HG03039 (cell line): Measurements from ENCODE around the gene MADD.

Experiments
- ATAC-seq: cut with Tn5 transposase; IDR thresholded peaks from one replicate; pipeline ENCODE4 v1.9.1; 2021; ENCODE audit warnings: mild to moderate bottlenecking, moderate library complexity; ENCODE audit not compliant: unreplicated experiment

Gene MADD

GRCh38 chr11:47249378-47249715 lies 20.6 kb upstream of the MADD start:
- ATAC-seq: no peak

DNA sequence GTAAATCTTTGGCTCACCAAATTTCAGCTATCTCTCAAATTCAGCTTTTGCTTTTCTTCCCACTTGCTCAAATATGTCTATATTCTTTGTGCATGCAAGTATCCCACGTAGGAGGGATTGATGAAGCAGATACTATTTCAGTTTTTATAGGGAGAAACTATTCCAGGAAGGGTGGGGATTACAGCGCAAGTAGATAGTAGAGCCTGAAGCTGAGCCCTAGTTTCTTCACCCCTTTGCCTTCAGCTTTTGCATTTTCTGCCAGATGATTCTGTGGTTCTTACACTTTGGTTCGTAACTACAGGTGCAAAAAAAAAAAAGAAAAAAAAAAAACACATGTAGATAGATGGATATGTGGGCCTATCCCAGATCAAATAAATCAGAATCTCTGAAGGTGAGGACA lies 18.2 kb upstream of the MADD start:
- ATAC-seq: no peak

- ATAC-seq: no peak
Measured at GRCh38 chr11:47253660-47254059, 16.3 kb upstream of the MADD start.

DNA sequence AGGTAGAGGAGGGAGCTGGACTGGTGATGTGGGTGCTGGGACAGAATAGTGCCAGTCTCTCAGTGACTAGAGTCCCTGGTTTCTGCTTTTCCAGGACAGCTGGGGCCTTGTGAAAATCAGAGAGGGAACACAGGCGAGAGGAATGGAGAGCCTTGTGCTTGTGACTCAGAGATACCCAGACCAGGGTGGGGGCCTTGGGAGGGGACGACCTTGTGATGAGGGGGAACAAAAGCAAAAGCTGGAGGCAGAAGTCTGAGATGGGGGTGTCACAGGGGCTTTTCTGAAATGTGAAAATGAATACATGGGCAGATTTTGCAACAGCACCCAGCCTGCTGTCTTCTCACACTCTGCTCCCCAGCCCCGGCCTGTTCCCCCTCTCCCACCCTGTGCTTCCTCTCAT lies 15.5 kb upstream of the MADD start:
- ATAC-seq: no peak

DNA sequence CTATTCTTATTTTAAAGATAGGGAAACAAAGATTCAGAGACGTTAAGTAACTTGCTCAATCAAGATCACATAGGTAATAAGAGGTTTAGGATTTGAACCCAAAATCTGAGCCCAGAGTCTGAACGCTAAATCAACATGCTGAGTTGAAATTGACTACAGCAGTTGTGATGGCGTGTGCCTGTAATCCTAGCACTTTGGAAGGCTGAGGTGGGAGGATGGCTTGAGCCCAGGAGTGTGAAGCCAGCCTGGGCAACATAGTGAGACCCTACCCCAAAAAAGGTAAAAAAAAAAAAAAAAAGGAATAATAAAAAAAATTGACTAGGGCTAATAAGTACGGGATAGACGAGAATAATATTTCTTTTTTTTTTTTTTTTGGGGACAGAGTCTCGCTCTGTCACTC lies 13.6 kb upstream of the MADD start:
- no peak for ATAC-seq

DNA sequence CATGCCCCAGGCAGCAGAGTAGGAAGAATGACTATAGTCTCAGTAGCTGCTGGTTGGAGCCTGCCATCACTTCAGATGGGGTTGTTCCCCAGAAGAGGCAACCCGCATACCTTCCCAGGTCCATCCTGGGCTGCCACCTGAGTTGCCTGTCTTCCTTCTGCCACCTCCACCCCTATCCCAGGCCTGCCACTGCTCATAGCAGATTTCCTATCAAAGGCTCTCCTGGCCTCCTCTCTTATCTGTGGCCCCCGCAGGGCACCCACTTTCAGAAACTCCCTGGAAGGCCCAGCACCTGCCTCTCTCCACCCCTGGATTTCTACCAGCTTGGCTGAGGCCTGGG lies 12.8 kb upstream of the MADD start:
- ATAC-seq: no peak

DNA sequence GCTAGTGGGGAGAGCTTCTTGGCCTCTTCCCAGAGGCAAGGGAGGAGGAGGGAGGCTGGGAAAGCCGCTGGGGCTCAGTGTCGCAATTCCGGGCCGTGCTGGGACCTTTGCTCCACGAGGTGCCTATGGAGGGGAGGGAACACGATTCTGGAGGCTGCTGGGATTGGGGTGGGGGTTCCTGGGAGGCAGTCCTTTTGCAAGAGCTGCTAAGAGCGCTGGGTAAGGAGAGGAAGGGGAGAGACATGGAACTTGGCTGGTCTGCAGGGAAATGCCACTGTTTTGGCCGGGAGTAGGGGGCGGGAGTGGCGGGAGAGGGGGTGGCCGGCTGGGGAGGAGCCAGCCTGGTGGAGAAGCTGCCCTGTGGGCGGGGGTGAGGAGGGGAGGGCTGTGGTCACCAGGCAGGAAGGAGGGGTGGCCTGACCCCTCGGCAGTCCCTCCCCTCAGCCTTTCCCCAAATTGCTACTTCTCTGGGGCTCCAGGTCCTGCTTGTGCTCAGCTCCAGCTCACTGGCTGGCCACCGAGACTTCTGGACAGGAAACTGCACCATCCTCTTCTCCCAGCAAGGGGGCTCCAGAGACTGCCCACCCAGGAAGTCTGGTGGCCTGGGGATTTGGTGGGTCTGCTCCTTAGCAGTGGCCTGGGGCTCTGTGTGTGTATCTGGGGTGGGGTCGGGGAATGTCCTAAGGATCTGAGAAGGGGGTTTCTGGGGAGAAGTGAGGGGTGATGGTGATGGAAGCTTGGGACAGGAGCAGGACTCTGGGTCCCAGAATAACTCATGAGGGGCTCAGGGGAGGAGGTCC lies 12.2 kb upstream of the MADD start, which contains the start of gene NR1H3:
Gene NR1H3 (plus strand): TSS at position 480 of the 800 bp plus-strand sequence. CDS start 1,221 bp downstream, outside the sequence.
- ATAC-seq: no peak

DNA sequence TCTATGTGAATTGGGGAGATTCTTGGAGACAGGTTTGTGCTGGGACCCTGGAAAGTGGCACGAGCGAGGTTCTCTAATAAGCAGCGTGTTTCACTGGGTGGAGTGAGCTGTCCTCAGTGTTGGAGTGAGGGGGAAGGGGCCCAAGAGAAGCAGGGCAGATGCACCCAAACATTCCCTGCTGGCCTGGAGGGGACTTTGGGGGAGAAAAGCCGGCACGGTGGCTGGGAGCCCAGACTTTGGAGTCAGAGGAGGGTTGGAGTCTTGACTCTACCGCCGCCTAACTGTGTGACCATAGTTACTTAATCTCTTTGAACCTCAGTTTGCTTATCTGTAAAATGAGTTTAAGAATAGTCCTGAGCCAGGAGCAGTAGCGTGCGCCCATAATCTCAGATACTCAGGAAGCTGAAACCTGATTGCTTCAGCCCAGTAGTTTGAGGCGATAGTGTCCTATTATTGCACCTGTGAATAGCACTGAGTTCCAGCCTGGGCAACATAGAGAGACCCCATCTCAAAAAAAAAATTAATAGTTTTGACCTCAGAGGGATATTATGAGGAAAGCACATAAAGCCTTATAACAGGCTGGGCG lies 11.5 kb upstream of the MADD start:
- ATAC-seq: no peak

- no peak for ATAC-seq
Measured at GRCh38 chr11:47259232-47259977, 10.5 kb upstream of the MADD start.

DNA sequence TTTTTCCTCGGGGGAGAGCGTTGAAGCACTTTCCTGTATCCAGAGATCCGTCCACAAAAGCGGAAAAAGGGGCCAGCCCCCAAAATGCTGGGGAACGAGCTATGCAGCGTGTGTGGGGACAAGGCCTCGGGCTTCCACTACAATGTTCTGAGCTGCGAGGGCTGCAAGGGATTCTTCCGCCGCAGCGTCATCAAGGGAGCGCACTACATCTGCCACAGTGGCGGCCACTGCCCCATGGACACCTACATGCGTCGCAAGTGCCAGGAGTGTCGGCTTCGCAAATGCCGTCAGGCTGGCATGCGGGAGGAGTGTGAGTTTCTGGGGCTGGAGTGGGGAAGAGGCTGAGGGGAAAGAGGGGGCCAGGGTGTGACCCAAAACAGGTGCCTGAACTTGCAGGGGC lies 9.6 kb upstream of the MADD start:
- no peak for ATAC-seq

DNA sequence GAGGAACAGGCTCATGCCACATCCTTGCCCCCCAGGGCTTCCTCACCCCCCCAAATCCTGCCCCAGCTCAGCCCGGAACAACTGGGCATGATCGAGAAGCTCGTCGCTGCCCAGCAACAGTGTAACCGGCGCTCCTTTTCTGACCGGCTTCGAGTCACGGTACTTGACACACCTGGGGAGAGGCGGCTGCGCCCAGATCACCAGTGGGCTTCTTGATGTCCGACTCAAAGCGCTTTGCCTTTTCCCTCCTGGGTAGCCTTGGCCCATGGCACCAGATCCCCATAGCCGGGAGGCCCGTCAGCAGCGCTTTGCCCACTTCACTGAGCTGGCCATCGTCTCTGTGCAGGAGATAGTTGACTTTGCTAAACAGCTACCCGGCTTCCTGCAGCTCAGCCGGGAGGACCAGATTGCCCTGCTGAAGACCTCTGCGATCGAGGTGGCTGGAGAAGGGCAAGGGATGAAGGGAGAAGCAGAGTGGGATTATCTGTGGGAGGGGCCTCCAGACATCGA lies 8.6 kb upstream of the MADD start:
- ATAC-seq: no peak

GRCh38 chr11:47264119-47264518 lies 5.8 kb upstream of the MADD start:
- ATAC-seq: no peak

DNA sequence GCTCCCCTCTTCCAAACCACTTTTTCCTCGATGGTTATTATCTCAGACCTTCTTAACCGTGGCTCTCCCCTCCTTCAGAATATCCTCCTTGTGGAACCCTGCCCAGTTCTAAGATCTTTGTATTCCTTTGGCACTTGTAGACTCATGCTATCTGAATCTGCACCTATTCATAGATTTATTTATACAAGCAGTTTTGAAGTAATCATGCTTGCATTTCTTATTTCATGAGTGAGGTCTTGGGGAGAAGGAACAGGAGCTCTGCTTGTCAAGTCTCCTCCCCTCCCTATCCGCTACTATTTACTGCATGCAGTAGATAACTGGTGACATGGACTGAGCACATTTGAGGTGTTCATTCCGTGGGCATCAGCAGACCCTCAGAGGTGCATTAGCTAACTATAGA lies 5.4 kb upstream of the MADD start:
- no peak for ATAC-seq

DNA sequence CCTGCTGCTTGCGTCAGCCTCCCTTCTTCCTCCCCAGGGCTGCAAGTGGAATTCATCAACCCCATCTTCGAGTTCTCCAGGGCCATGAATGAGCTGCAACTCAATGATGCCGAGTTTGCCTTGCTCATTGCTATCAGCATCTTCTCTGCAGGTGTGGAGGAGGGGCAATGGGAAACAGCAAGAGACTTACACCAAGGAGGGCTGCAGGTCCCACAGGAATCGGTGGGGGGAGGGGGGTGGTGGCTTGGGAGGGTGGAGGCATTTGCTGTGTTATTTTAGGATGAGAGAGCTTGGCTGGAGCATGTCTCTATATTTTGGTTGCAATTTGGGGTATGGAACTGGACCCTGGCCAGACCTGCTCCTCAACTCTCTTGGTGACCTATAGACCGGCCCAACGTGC lies 2.1 kb upstream of the MADD start:
- no peak for ATAC-seq

DNA sequence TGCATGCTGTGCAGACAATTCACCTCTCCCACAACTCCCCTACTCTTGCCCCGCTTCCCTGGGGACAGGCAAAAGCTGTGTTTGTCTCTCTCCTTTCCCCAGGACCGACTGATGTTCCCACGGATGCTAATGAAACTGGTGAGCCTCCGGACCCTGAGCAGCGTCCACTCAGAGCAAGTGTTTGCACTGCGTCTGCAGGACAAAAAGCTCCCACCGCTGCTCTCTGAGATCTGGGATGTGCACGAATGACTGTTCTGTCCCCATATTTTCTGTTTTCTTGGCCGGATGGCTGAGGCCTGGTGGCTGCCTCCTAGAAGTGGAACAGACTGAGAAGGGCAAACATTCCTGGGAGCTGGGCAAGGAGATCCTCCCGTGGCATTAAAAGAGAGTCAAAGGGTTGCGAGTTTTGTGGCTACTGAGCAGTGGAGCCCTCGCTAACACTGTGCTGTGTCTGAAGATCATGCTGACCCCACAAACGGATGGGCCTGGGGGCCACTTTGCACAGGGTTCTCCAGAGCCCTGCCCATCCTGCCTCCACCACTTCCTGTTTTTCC lies 1.4 kb upstream of the MADD start:
- no peak for ATAC-seq

GRCh38 chr11:47269002-47269828 lies 718 bp upstream of the MADD start:
- ATAC-seq: peak; percentile 45

DNA sequence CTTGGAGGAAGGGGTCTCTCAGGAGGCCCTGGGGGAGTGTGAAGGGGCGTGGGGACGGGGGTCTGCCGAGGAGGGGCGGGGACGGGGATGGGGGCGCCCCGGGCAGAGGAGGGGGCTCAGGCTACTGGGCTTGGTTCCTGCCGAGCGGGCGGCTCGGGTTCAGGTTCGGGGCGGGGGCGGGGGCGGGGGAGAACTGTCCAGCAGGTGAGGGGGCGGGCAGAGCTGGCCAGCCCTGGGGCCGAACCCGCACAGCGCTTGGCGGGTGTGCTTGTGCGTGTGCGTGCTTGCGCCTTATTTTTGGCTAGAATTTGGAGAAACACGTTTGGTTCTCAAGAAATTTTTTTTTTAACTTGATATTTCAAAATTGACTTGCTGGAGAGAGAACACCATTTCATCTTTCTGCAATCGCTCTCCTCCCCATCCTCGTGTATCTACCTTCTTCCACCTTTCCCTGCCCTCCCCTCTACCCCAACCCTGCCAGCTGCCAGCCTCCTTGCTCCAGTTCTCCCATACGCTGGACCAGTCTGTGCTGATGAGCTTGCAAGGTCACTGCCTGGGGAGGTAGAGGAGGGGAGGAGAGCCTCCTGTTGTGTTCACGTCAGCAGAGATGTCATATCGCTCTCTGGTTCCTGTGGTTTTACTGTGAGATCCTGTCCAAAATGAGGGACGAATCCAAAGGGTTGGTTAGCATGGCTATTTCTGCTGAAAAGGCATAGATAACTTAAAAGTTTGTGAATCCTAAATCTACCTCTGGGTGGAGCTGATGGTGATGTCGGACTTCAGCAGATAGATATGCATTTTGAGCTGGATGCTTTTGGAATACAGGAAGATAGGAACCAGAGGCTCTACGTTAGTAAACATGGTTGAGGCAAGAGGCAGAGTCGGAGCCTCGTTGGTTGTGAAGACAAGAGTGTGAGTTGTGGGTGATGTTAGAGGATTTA lies 668 bp downstream of the MADD start:
- ATAC-seq: no peak

DNA sequence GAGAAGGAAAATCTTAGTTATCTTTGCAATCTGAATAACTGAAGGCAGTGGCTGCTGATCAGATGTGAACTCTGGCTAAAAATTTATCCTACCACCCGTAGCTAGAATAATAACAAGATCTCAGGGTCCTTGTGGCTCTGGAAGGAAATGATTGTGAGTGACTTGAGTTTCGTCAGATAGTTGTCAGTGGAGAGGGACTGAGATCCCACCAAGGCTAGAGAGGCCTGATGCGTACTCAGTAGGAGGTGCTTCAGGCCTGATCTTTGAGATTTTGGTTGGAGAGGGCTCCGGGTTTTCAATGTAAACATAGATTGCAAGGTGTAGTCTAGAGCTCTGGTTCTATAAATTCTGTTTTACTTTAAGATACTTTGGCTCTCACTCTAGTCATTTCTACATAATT lies 1.4 kb downstream of the MADD start:
- no peak for ATAC-seq

GRCh38 chr11:47271961-47272661 lies 2.2 kb downstream of the MADD start:
- ATAC-seq: no peak
